ENCODE measurements around the gene EXOC3L1. TPM values are rescaled to one million over a fixed set of nuclear protein-coding genes. Genes with fewer than 3 reads are reported as not detected.

EXOC3L1 gene
- total and polyA plus RNA-seq, 2 donors (not counting 1 experiment from before 2014, with no cell fraction given): 0.09 to 0.33 TPM

- H3K27ac ChIP-seq (ENCODE audit: insufficient read depth, low read length): no peak overlapping the region
- no peak overlapping the region for H3K4me2 ChIP-seq (ENCODE audit: extremely low read depth, insufficient read depth, low read length)
- H3K4me3 ChIP-seq (replicated peaks in 1 of 4; ENCODE audit: control extremely low read depth in 1 of 4, insufficient read depth in 1 of 4, low read depth in 3 of 4, low read length in 4 of 4): peak overlapping the region in 1 of 4 experiments; percentile 56
- H3K4me1 ChIP-seq (ENCODE audit: control insufficient read depth, extremely low read depth, insufficient read depth, low read length): peaks cover 13% of the 10 kb centered on the region
- no peak for DNase-seq (ENCODE audit: low read depth in 2 of 2)
- peaks cover 7% of the 10 kb centered on the region for H3K36me3 ChIP-seq (ENCODE audit: control insufficient read depth, insufficient read depth, low read length)
- no peak overlapping the region for H3K9ac ChIP-seq (ENCODE audit: insufficient read depth, low read length)
- H3K27me3 ChIP-seq (ENCODE audit: control insufficient read depth, insufficient read depth, low read length): no peaks in the 10 kb centered on the region
- H4K20me1 ChIP-seq (ENCODE audit: control insufficient read depth, extremely low read depth, insufficient read depth, low read length): no peaks in the 10 kb centered on the region
- H2AFZ ChIP-seq (ENCODE audit: low read length): no peak overlapping the region
- no peaks in the 10 kb centered on the region for H3K9me3 ChIP-seq (ENCODE audit: control insufficient read depth, insufficient read depth, low read depth, low read length)
- no peaks in the 10 kb centered on the region for H3K79me2 ChIP-seq (ENCODE audit: control insufficient read depth, insufficient read depth, low read length)
- TF ChIP-seq CTCF (conservative IDR thresholded peaks at IDR 0.05 in 1 of 2, IDR thresholded peaks at IDR 0.05 in 1 of 2; ENCODE audit: low read depth in 1 of 2, low read length in 2 of 2) (no peak), EZH2 (IDR thresholded peaks at IDR 0.05; ENCODE audit: low read length, missing control alignments) (no peak)
These were observed 15.2 kb downstream of the EXOC3L1 start for GRCh38 chr16:67174706-67175231.

GRCh38 chr16:67173808-67174705 is 15.9 kb downstream of the EXOC3L1 start:
- Histone ChIP-seq H3K36me3 (ENCODE audit: control insufficient read depth, insufficient read depth, low read length) (peaks cover 5% of the 10 kb centered on the region), H3K79me2 (ENCODE audit: control insufficient read depth, insufficient read depth, low read length) (no peaks in the 10 kb centered on the region), H3K4me2 (ENCODE audit: extremely low read depth, insufficient read depth, low read length) (peak overlapping the region; percentile 60), H3K9me3 (ENCODE audit: control insufficient read depth, insufficient read depth, low read depth, low read length) (no peaks in the 10 kb centered on the region), H3K4me3 (replicated peaks in 1 of 4; ENCODE audit: control extremely low read depth in 1 of 4, insufficient read depth in 1 of 4, low read depth in 3 of 4, low read length in 4 of 4) (peak overlapping the region; percentile 2 to 56 (median 28)), H4K20me1 (ENCODE audit: control insufficient read depth, extremely low read depth, insufficient read depth, low read length) (no peaks in the 10 kb centered on the region), H3K9ac (ENCODE audit: insufficient read depth, low read length) (no peak overlapping the region), H2AFZ (ENCODE audit: low read length) (peak overlapping the region; percentile 40), H3K27me3 (ENCODE audit: control insufficient read depth, insufficient read depth, low read length) (no peaks in the 10 kb centered on the region), H3K4me1 (ENCODE audit: control insufficient read depth, extremely low read depth, insufficient read depth, low read length) (peaks cover 15% of the 10 kb centered on the region), H3K27ac (ENCODE audit: insufficient read depth, low read length) (peak overlapping the region; percentile 11)
- peak; percentile 82 to 86 for DNase-seq (ENCODE audit: low read depth in 2 of 2)
- TF ChIP-seq CTCF (conservative IDR thresholded peaks at IDR 0.05 in 1 of 2, IDR thresholded peaks at IDR 0.05 in 1 of 2; ENCODE audit: low read depth in 1 of 2, low read length in 2 of 2) (peak; percentile 10 to 20), EZH2 (IDR thresholded peaks at IDR 0.05; ENCODE audit: low read length, missing control alignments) (no peak)

GRCh38 chr16:67173323-67173722 is 16.6 kb downstream of the EXOC3L1 start:
- peaks cover 5% of the 10 kb centered on the region for H3K36me3 ChIP-seq (ENCODE audit: control insufficient read depth, insufficient read depth, low read length)
- no peak overlapping the region for H2AFZ ChIP-seq (ENCODE audit: low read length)
- no peaks in the 10 kb centered on the region for H3K79me2 ChIP-seq (ENCODE audit: control insufficient read depth, insufficient read depth, low read length)
- no peaks in the 10 kb centered on the region for H3K9me3 ChIP-seq (ENCODE audit: control insufficient read depth, insufficient read depth, low read depth, low read length)
- H3K27ac ChIP-seq (ENCODE audit: insufficient read depth, low read length): no peak overlapping the region
- peak overlapping the region in 2 of 4 experiments; percentile 33 to 56 for H3K4me3 ChIP-seq (replicated peaks in 1 of 4; ENCODE audit: control extremely low read depth in 1 of 4, insufficient read depth in 1 of 4, low read depth in 3 of 4, low read length in 4 of 4)
- peak overlapping the region; percentile 60 for H3K4me2 ChIP-seq (ENCODE audit: extremely low read depth, insufficient read depth, low read length)
- TF ChIP-seq EZH2 (IDR thresholded peaks at IDR 0.05; ENCODE audit: low read length, missing control alignments) (no peak), CTCF (conservative IDR thresholded peaks at IDR 0.05 in 1 of 2, IDR thresholded peaks at IDR 0.05 in 1 of 2; ENCODE audit: low read depth in 1 of 2, low read length in 2 of 2) (no peak)
- H4K20me1 ChIP-seq (ENCODE audit: control insufficient read depth, extremely low read depth, insufficient read depth, low read length): no peaks in the 10 kb centered on the region
- H3K27me3 ChIP-seq (ENCODE audit: control insufficient read depth, insufficient read depth, low read length): no peaks in the 10 kb centered on the region
- DNase-seq (ENCODE audit: low read depth in 2 of 2): no peak
- H3K4me1 ChIP-seq (ENCODE audit: control insufficient read depth, extremely low read depth, insufficient read depth, low read length): peaks cover 15% of the 10 kb centered on the region
- no peak overlapping the region for H3K9ac ChIP-seq (ENCODE audit: insufficient read depth, low read length)

All from fibroblast of lung (primary cell).